ENCODE data around the gene CSKMT. TPM values are rescaled to one million over a fixed set of nuclear protein-coding genes. Genes with fewer than 3 reads are reported as not detected.

CSKMT gene
- total and polyA plus RNA-seq, 2 donors (not counting 3 experiments of a cell fraction or from before 2014, with no cell fraction given) = 7.8 to 38.1 TPM

DNA sequence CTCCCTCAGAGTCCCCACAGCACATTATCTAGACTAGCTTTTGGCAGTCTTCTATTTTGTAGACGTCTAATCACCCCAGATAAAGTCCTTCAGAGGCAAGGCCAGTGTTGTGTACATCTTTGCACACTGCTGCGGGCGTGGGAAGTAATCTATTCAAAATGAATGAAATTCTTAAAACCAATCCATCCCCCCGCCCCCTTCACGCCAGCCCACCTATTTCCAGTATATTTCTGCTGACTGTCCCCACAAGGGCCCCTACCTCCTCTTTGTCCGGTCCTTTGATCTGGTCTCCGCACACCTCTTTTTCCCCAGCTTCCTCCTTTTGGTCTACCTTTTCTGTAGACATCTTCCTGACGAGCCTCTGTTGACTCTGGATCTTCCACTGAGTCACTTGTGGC is 41.7 kb downstream of the CSKMT start:
- ChIA-PET CTCF (interaction anchor here (1.1 to 2.5 kb wide), 4 partner anchors 13 to 79 kb away, joined by 3 to 14 read pairs (median 4); partner anchors contain the start of genes C11orf98, CSKMT and HNRNPUL2), POLR2A (interaction anchor here (0.6 to 1.5 kb wide), 4 partner anchors 41 to 135 kb away, joined by 3 to 19 read pairs (median 5); partner anchors contain the start of genes C11orf98, CSKMT and TUT1)
- no TSS peak for BruUV-seq (replicated peaks)
- DNase-seq (ENCODE audit: low read depth, low spot score) (no peak), FAIRE-seq (no peak)
- intact Hi-C loops (cut with micrococcal nuclease) = loop anchor here (1.0 to 5.0 kb wide), 4 partner anchors 40 to 106 kb away; partner anchors contain the start of genes C11orf98, CSKMT, INTS5 and MTA2
- H3K9ac ChIP-seq (replicated peaks; ENCODE audit: extremely low read depth, insufficient read depth, low read length) = no peak overlapping the region
- no peaks in the 10 kb centered on the region for H4K20me1 ChIP-seq (replicated peaks; ENCODE audit: control insufficient read depth, extremely low read depth, insufficient read depth, low read length)
- H3K4me2 ChIP-seq (ENCODE audit: insufficient read depth, low read length) = peak overlapping the region; percentile 82
- dilution Hi-C loops (cut with MboI; ENCODE audit: extremely low pct_ligation_motif_present, low sequenced_read_pairs) = no loop called here
- H3K4me1 ChIP-seq (ENCODE audit: control insufficient read depth, extremely low read depth, insufficient read depth, low read length) = peaks cover 25% of the 10 kb centered on the region
- H3K27ac ChIP-seq (ENCODE audit: insufficient read depth, low read depth, low read length) = no peak overlapping the region
- TF ChIP-seq, protein P1, sequence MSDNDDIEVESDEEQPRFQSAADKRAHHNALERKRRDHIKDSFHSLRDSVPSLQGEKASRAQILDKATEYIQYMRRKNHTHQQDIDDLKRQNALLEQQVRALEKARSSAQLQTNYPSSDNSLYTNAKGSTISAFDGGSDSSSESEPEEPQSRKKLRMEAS (IDR thresholded peaks at IDR 0.05; ENCODE audit: insufficient read depth, insufficient read length) = no peak
- no peak for TF ChIP-seq MYC (IDR thresholded peaks at IDR 0.05; ENCODE audit: low read depth, low read length)
- TF ChIP-seq GATA2 (IDR thresholded peaks at IDR 0.05; ENCODE audit: insufficient read depth, insufficient read length, low read depth, low read length) = no peak
- no peak for TF ChIP-seq POLR2AphosphoS5 (IDR thresholded peaks at IDR 0.05; ENCODE audit: insufficient read depth, low read depth, low read length)
- TF ChIP-seq EZH2 (IDR thresholded peaks at IDR 0.05; ENCODE audit: borderline replicate concordance, low read depth, low read length, severe bottlenecking) = no peak
- TF ChIP-seq JUN (IDR thresholded peaks at IDR 0.05; ENCODE audit: borderline replicate concordance, insufficient read depth, insufficient read length, low read depth) = no peak
- no peaks in the 10 kb centered on the region for H3K79me2 ChIP-seq (ENCODE audit: control insufficient read depth, insufficient read depth, low read length)
- H3K27me3 ChIP-seq (ENCODE audit: control insufficient read depth in 2 of 2, insufficient read depth in 2 of 2, low read length in 2 of 2) = no peaks in the 10 kb centered on the region
- peak overlapping the region; percentile 89 for H2AFZ ChIP-seq (ENCODE audit: low read depth, low read length)
- no peaks in the 10 kb centered on the region for H3K9me1 ChIP-seq (replicated peaks; ENCODE audit: control insufficient read depth, extremely low read depth, insufficient read depth, low read length)
- H3K4me3 ChIP-seq (replicated peaks in 1 of 3; ENCODE audit: insufficient read depth in 1 of 3, low read depth in 1 of 3, low read length in 3 of 3) = no peak overlapping the region
- peaks cover 2 to 7% of the 10 kb centered on the region in 2 experiments for H3K36me3 ChIP-seq (ENCODE audit: control insufficient read depth in 2 of 2, extremely low read depth in 1 of 2, insufficient read depth in 2 of 2, low read length in 2 of 2)
- no peaks in the 10 kb centered on the region for H3K9me3 ChIP-seq (replicated peaks; ENCODE audit: control insufficient read depth, insufficient read depth, low read length)

Data from endothelial cell of umbilical vein (primary cell).